Vagina (tissue), 2 donors: ENCODE measurements around the gene FGD4. TPM values are rescaled to one million over a fixed set of nuclear protein-coding genes. Genes with fewer than 3 reads are reported as not detected.
"Not testable (repeated sequence)": the region's sequence is repeated elsewhere in the genome, so short reads cannot be mapped to it uniquely, and the experiment has no call there.

Experiments used
- DNase-seq, 2 donors: peaks; one replicate each; pipeline ENCODE4 v3.0.0-alpha.2; 2017; ENCODE audit errors: extremely low spot score in 2 of 2
- H3K27ac ChIP-seq: fragments of 200-600 bp; sonication (generic); one replicate; pipeline ENCODE4 v1.5.1; 2019
- H3K27me3 ChIP-seq: fragments of 200-600 bp; sonication (generic); one replicate; pipeline ENCODE4 v1.5.1; 2019
- H3K36me3 ChIP-seq, 2 donors: fragments of 200-600 bp; sonication (generic); one replicate each; pipeline ENCODE4 v1.5.1; 2017 to 2019
- H3K4me1 ChIP-seq: fragments of 200-600 bp; sonication (generic); one replicate; pipeline ENCODE4 v1.5.1; 2019
- H3K4me3 ChIP-seq, 2 donors: fragments of 200-600 bp; sonication (generic); 1 replicate in 1 of 2; 2 replicates in 1 of 2; pipeline ENCODE4 v1.5.1; 2016 to 2019
- H3K9me3 ChIP-seq: fragments of 200-600 bp; sonication (generic); one replicate; pipeline ENCODE4 v1.5.1; 2019
- CTCF ChIP-seq, 3 experiments: fragments of 450-650 bp in 2 of 3; fragments of 200-600 bp in 1 of 3; sonication (generic) in 1 of 3; IDR thresholded peaks; one replicate each; pipeline ENCODE4 v1.5.1; 2017 to 2019; ENCODE audit warnings: antibody characterized with exemption in 3 of 3, mild to moderate bottlenecking in 2 of 3, moderate library complexity in 2 of 3
- POLR2A ChIP-seq, 2 donors: fragments of 450-650 bp; IDR thresholded peaks; one replicate each; pipeline ENCODE4 v1.6.1; 2017; ENCODE audit warnings: antibody characterized with exemption in 2 of 2, mild to moderate bottlenecking in 2 of 2, moderate library complexity in 2 of 2
- POLR2AphosphoS5 ChIP-seq, 2 donors: sonication (generic); formaldehyde crosslinking; IDR thresholded peaks; one replicate each; pipeline ENCODE4 v1.9.0; 2017; ENCODE audit warnings: antibody characterized with exemption in 2 of 2, mild to moderate bottlenecking in 2 of 2, low read depth in 1 of 2; ENCODE audit not compliant: insufficient read depth in 1 of 2
- intact Hi-C: fragments of 100-400 bp; cut with DNase I; formaldehyde crosslinking; loops from one replicate; pipeline ENCODE4 v1.15.1; 2023
- total RNA-seq: library from RNA; depleted of rRNA; stranded (reverse); fragments of >200 nt; gene quantifications from one replicate; pipeline ENCODE4 v1.2.3, GENCODE V29; 2016

Gene FGD4
- total RNA-seq, 1 donor from 2014 or later: 38.3 TPM

GRCh38 chr12:32519047-32519446 lies 119.7 kb downstream of the FGD4 start:
- no peak for TF ChIP-seq POLR2AphosphoS5 (IDR thresholded peaks at IDR 0.05; ENCODE audit: insufficient read depth in 1 of 2, low read depth in 1 of 2)
- no peak for TF ChIP-seq CTCF (IDR thresholded peaks at IDR 0.05)
- TF ChIP-seq POLR2A (IDR thresholded peaks at IDR 0.05): no peak
- H3K4me1 ChIP-seq: peaks cover 12% of the 10 kb centered on the region
- H3K4me3 ChIP-seq: no peak overlapping the region
- intact Hi-C loops: no loop called here
- H3K36me3 ChIP-seq: no peaks in the 10 kb centered on the region
- no peaks in the 10 kb centered on the region for H3K9me3 ChIP-seq
- H3K27me3 ChIP-seq: no peaks in the 10 kb centered on the region
- no peak for DNase-seq
- H3K27ac ChIP-seq: no peak overlapping the region

- Histone ChIP-seq H3K4me3 (no peak overlapping the region), H3K27ac (peak overlapping the region; percentile 56), H3K4me1 (peaks cover 12% of the 10 kb centered on the region), H3K36me3 (no peaks in the 10 kb centered on the region), H3K27me3 (no peaks in the 10 kb centered on the region), H3K9me3 (no peaks in the 10 kb centered on the region)
- intact Hi-C loops: no loop called here
- DNase-seq: no peak
- no peak for TF ChIP-seq POLR2A (IDR thresholded peaks at IDR 0.05)
- TF ChIP-seq CTCF (IDR thresholded peaks at IDR 0.05): no peak
- no peak for TF ChIP-seq POLR2AphosphoS5 (IDR thresholded peaks at IDR 0.05; ENCODE audit: insufficient read depth in 1 of 2, low read depth in 1 of 2)
Observed at GRCh38 chr12:32522331-32523221, 123.2 kb downstream of the FGD4 start.

GRCh38 chr12:32525802-32526201 lies 126.4 kb downstream of the FGD4 start:
- H3K4me1 ChIP-seq: peaks cover 12% of the 10 kb centered on the region
- H3K27ac ChIP-seq, H3K36me3 ChIP-seq, intact Hi-C loops, H3K4me3 ChIP-seq, H3K27me3 ChIP-seq, DNase-seq, H3K9me3 ChIP-seq: not testable (repeated sequence)

- H3K9me3 ChIP-seq, H3K36me3 ChIP-seq, DNase-seq, H3K27ac ChIP-seq, intact Hi-C loops, H3K4me3 ChIP-seq, H3K27me3 ChIP-seq: not testable (repeated sequence)
- peaks cover 12% of the 10 kb centered on the region for H3K4me1 ChIP-seq
Observed at GRCh38 chr12:32526343-32526742, 127.0 kb downstream of the FGD4 start.

- no peak for TF ChIP-seq POLR2AphosphoS5 (IDR thresholded peaks at IDR 0.05; ENCODE audit: insufficient read depth in 1 of 2, low read depth in 1 of 2)
- TF ChIP-seq POLR2A (IDR thresholded peaks at IDR 0.05): no peak
- no peak for TF ChIP-seq CTCF (IDR thresholded peaks at IDR 0.05)
- intact Hi-C loops: no loop called here
- Histone ChIP-seq H3K36me3 (no peaks in the 10 kb centered on the region), H3K27ac (no peak overlapping the region), H3K4me3 (no peak overlapping the region), H3K9me3 (no peaks in the 10 kb centered on the region), H3K27me3 (no peaks in the 10 kb centered on the region), H3K4me1 (peaks cover 8% of the 10 kb centered on the region)
- DNase-seq: no peak
Observed at GRCh38 chr12:32532422-32532821, 133.1 kb downstream of the FGD4 start.

GRCh38 chr12:32532951-32533350 lies 133.6 kb downstream of the FGD4 start:
- H3K27ac ChIP-seq: peak overlapping the region; percentile 82
- no peaks in the 10 kb centered on the region for H3K9me3 ChIP-seq
- H3K27me3 ChIP-seq: no peaks in the 10 kb centered on the region
- intact Hi-C loops: no loop called here
- TF ChIP-seq POLR2AphosphoS5 (IDR thresholded peaks at IDR 0.05; ENCODE audit: insufficient read depth in 1 of 2, low read depth in 1 of 2) (no peak), POLR2A (IDR thresholded peaks at IDR 0.05) (no peak), CTCF (IDR thresholded peaks at IDR 0.05) (no peak)
- H3K4me1 ChIP-seq: peaks cover 8% of the 10 kb centered on the region
- H3K36me3 ChIP-seq: no peaks in the 10 kb centered on the region
- H3K4me3 ChIP-seq: no peak overlapping the region
- no peak for DNase-seq

GRCh38 chr12:32533506-32533905 lies 134.1 kb downstream of the FGD4 start:
- H3K9me3 ChIP-seq, H3K27me3 ChIP-seq, H3K36me3 ChIP-seq, H3K4me1 ChIP-seq, DNase-seq, intact Hi-C loops: not testable (repeated sequence)
- Histone ChIP-seq H3K4me3 (peak overlapping the region in 1 of 2 donors; percentile 43), H3K27ac (peak overlapping the region; percentile 82)
